ENCODE data around the gene VCAM1.
"Not testable (repeated sequence)": the region's sequence is repeated elsewhere in the genome, so short reads cannot be mapped to it uniquely, and the experiment has no call there.

The VCAM1 gene

GRCh38 chr1:100719490-100719889 lies at the start of gene VCAM1:
VCAM1 (plus strand) TSS chr1:100719742; CDS start chr1:100719861, 119 bp downstream.
- DNase-seq (ENCODE audit: low spot score), result no peak

GRCh38 chr1:100670083-100670482 lies 49.5 kb upstream of the VCAM1 start:
- DNase-seq (ENCODE audit: low spot score), result no peak

GRCh38 chr1:100671601-100672000 lies 47.9 kb upstream of the VCAM1 start:
- peak; percentile 8 for DNase-seq (ENCODE audit: low spot score)

DNA sequence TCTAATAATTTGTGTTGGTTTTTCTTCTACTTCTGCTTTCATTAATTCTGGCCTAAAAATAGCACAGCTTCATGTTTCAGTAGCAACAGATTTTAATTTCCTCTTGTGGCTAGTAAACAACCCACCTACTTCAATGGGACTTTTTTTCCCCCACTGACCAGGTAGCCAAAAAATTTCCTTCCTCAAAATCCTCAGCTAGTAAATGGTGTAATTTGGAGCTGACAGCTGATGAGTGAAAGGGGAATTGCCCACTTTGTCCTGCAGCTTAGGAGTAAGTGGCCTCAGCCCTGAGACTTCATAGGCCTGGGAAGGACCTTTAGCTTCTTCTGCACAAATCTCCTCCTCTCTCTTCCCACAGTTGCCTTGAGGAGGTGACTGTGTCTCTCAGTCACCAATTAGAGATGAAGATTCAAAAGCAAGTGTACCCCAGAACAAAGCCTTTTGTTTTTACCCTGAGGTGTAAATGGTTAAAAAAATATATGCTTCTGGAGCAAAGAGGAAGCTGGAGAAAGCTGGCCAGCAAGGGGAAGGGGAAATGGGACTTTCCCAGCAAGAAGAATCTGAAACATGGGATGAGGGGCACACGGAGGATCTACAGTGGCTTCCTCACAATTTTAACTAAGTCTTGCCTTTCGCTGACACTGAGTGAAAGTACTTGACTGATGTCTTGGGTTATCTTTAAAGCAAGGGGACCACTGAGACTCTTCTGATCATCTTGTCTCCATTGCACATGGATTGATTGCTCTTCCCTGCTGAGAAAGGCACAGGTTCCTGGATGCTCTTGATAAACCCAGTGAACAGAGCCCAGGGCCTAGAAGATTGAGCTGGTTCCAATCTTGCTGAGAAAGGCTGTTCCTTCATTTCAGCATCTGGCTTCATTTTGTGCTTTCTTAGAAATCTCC lies 35.8 kb upstream of the VCAM1 start:
- no peak for DNase-seq (ENCODE audit: low spot score)

DNA sequence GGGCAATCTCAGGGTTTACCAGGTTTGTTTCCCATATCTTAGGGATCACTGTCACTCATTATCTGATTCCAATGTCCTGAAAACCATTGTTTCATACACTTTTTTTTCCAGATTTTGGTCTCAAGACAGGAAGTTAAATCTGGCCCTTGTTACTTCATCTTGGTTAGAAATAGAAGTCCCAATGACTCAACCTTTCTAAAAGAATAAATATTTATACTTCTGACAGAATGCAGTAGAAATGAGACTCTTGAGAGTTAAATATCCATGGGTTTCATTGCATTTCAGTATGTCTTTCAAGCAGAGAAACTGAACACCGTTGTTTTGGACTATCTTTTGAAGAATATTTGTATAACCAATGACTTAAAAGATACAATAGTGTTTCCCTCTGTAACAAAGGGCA lies 19.8 kb upstream of the VCAM1 start:
- peak; percentile 21 for DNase-seq (ENCODE audit: low spot score)

DNA sequence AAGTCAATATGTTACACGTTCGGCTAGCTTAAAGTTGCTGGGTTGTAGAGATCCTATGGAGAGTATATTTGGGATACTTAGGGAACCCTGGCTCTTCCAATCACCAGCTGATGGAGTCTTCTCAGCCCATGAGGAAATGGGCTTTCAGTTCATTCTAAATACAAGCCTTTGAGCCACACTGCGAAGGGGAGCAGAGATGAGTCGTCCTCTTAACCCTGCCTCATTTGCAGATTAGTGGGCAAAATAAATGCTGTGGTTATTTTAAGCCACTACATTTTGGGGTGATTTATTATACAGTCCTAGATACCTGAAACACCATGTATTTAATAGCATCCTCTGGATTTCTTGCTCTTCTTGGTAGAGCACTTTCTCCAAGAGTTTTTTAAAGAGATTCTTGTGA lies 19.0 kb upstream of the VCAM1 start:
- DNase-seq (ENCODE audit: low spot score), result no peak

DNA sequence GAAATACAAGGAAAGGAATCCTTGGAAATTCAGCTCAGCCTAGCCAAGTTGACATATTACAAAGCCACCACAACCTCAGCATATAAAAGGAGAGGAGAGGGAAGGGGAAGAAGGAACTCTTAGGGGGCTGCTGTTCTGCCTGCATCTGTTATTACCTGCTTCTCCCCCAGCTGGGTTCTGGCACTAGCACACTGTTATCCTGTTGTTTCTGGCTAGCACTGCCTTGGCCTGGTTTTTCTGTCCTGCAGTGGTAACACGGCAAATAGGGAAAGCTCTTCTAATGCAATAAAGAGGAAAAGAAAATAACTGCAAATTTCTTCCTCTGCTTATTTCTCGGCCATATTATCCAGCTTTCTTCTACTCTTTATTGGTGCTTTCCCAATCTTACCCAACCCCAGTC lies 16.5 kb upstream of the VCAM1 start:
- DNase-seq (ENCODE audit: low spot score), result no peak

GRCh38 chr1:100703716-100704115 lies 15.8 kb upstream of the VCAM1 start:
- no peak for DNase-seq (ENCODE audit: low spot score)

GRCh38 chr1:100704473-100704872 lies 15.1 kb upstream of the VCAM1 start:
- no peak for DNase-seq (ENCODE audit: low spot score)

DNA sequence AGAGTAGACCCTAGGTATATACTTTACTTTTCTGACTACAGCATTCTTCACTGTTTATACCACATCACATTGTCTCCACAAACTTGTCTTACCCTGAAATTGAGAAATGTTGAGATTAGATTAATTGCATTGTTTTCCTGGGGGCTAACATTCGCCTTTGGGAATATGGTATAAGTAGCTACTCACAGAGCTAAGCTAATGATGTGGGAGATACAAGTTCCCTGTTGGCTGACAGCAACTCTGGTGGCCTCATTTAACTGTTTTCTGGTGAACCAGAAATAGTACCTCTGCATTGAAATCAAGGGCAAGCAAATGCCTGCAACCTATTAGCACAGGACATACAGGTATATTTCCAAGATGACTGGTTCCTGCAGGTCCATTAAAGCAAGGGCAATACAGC lies 13.2 kb upstream of the VCAM1 start:
- no peak for DNase-seq (ENCODE audit: low spot score)

GRCh38 chr1:100706856-100707255 lies 12.7 kb upstream of the VCAM1 start:
- no peak for DNase-seq (ENCODE audit: low spot score)

DNA sequence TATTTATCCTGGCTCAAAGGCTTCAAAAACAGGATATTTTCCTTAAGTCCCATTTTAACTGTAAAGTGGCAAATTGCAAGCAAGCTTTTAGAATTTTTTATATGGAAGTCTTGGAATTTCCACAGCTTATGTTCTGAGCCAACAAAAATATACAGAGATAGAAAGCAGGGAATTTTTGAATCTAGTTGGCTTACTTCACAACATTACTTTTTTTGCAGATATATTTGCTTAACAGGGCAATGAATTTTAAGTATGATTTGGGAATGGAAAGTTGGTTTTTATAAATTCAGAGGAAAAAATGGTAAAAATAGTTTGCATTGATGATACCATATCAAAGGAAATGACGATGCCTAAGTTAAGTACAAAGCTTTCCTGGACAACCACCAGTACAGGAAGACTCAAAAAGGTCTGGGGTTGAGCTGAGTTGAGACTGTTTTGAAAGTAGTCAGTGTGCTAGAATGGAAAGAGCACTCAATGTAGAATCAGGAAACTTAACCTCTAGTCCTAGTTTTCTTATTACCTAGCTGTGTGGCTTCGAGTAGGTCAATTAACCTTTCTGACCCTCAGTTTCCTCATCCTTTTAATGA lies 11.0 kb upstream of the VCAM1 start:
- no peak for DNase-seq (ENCODE audit: low spot score)

GRCh38 chr1:100710906-100711682 lies 8.4 kb upstream of the VCAM1 start:
- no peak for DNase-seq (ENCODE audit: low spot score)

DNA sequence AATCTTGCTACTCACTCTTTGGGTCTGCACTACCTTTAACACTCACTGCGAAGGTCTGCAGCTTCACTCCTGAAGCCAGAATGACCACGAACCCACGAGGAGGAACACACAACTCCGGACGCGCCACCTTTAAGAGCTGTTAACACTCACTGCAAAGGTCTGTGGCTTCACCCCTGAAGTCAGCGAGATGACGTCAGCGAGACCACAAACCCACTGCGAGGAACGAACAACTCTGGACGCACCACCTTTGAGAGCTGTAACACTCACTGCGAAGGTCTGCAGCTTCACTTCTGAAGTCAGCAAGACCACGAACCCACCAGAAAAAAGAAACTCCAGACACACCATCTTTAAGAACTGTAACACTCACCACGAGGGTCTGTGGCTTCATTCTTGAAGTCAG lies 6.5 kb upstream of the VCAM1 start:
- DNase-seq (ENCODE audit: low spot score), result not testable (repeated sequence)

DNA sequence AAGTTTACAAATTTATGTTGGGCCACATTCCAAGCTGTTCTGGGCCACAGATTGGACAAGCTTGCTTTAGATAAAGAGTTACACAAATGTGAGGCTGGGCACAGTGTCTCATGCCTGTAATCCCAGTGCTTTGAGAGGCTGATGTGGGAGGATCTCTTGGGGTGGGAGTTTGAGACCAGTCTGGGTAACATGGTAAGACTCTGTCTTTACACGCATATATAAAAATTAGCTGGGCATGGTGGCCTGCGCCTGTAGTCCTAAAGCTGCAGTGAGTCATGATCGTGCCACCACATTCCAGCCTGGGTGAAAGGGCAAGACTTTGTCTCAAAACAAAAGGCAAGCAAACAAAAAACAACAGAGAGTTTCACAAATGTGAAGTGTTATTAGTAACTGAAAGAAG lies 5.9 kb upstream of the VCAM1 start:
- no peak for DNase-seq (ENCODE audit: low spot score)

DNA sequence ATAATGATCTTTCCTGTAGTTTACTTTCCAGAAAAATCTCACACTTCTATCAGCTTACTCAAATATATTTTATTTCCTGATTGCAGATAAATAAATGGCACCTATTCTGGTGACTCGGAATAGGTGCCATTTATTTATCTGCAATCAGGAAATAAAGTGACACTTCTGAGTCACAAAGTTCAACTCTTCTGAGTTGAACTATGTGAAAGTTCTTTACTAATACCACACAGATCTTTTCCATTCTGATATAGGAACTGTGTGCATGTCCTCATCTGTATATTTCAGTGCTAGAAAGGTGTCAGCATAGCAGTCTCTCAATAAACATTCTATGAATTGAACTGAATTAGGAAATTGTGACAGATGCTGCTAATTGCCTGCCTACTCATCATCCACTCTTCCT lies 4.9 kb upstream of the VCAM1 start:
- DNase-seq (ENCODE audit: low spot score), result no peak

DNA sequence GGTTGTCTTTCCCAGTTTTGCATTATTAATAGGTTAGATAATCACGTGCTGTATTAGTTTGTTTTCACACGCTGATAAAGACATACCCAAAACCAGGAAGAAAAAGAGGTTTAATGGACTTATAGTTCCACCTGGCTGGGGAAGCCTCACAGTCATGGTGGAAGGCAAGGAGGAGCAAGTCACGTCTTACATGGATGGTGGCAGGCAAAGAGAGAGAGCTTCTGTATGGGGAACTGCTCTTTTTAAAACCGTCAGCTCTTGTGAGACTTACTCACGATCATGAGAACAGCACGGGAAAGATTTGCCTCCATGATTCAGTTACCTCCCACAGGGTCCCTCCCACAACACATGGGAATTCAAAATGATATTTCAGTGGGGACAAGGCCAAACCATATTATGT lies 2.3 kb upstream of the VCAM1 start:
- no peak for DNase-seq (ENCODE audit: low spot score)

DNA sequence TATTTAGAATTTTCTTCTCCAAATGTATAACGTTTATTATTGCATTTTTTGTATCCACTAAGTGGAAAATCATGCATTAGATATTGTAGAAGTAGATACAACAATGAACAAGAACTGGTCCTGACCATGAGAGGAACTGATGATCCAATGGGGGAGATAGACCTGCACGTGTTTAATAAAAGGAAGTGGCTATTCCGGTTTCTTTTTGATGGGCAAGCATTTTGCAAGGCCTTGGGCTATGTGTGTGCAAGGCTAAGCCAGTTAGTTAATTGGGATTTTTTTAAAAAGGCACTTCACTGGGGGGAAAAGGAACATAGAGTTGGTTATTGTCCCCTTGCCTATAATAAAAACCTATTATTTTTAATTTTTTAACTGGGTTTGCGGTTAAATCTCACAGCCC lies 961 bp upstream of the VCAM1 start:
- DNase-seq (ENCODE audit: low spot score), result no peak

GRCh38 chr1:100720101-100720500 lies 559 bp downstream of the VCAM1 start:
- no peak for DNase-seq (ENCODE audit: low spot score)

- no peak for DNase-seq (ENCODE audit: low spot score)
These were observed 1.2 kb downstream of the VCAM1 start for GRCh38 chr1:100720751-100721150.

DNA sequence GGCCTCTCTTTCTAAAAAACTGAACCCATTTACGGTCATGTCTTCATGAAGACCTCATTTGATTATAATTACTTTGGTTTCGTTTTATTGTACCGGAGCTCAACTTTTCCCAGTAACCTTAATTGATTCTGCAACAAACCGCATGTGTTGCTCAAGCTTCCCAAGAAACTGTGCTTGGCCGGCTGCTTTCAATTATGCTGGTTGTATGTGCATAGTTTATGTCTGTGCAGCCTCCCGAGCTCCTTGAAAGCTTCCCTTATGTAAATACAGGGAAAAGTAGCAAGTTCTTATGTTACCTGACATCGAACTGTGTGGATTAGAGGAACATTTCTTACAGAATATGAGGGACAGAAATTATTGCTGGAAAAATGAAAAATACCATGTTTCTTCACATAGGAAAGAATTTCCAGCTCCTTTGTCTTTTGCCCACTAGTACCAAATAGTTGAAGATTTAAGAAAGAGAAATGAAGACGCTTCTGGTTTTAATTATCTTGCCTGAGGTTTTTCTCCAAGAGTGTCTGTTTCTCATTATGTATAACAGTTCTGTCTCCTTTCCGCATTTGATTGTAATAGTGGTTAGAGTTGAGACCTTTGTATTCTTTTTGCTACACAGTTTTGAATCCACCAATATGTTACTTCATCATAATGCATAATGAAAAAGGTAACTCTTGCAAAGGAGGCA lies 2.1 kb downstream of the VCAM1 start:
- peak; percentile 63 for DNase-seq (ENCODE audit: low spot score)

DNA sequence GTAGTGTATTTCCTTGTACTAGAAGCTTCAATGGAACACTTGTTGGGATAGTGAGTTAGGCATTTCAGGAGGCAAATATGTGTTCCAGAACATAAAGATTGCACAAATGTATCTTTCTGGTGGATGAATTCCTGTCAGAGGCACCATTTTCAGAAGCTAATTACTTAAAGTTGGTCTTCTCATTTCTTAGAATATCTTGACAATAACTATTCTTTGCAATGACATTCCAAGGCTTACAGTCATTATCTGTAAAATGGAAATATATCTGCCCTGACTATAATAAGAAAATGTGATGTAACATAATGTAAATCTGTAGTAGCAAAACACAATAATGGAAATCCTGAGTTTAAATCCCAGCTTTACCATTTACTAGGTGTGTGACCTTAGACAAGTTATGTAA lies 2.7 kb downstream of the VCAM1 start:
- no peak for DNase-seq (ENCODE audit: low spot score)
